Astrocyte of the spinal cord (primary cell): Measurements from ENCODE around the gene PPIL3.
"Not testable (repeated sequence)": the region's sequence is repeated elsewhere in the genome, so short reads cannot be mapped to it uniquely, and the experiment has no call there.

Source experiments
- DNase-seq: peaks from one replicate; pipeline ENCODE4 v3.0.0; 2011; ENCODE audit warnings: low read depth, low spot score
- H3K4me3 ChIP-seq: 2 replicates; pipeline ENCODE4 v1.5.1; 2011; ENCODE audit warnings: low read depth, mild to moderate bottlenecking, low read length, moderate library complexity
- CTCF ChIP-seq: IDR thresholded peaks from 2 replicates; pipeline ENCODE4 v1.5.1; 2012; ENCODE audit warnings: low read depth, mild to moderate bottlenecking, low read length, inconsistent platforms
- in situ Hi-C: cut with HindIII; loops from 2 replicates; pipeline ENCODE4 v1.10.0; 2017; ENCODE audit warnings: low sequenced_read_pairs

PPIL3 gene

GRCh38 chr2:200905618-200906296, 16.9 kb upstream of the PPIL3 start:
- in situ Hi-C loops, result no loop called here
- TF ChIP-seq CTCF, result peak; percentile 82
- DNase-seq, result peak; percentile 69
- H3K4me3 ChIP-seq, result no peak overlapping the region

- peak; percentile 76 for TF ChIP-seq CTCF
- peak; percentile 91 for DNase-seq
- in situ Hi-C loops, result no loop called here
- H3K4me3 ChIP-seq, result no peak overlapping the region
These were observed 12.7 kb upstream of the PPIL3 start for GRCh38 chr2:200901459-200902072.

- H3K4me3 ChIP-seq, result no peak overlapping the region
- TF ChIP-seq CTCF, result no peak
- in situ Hi-C loops, result no loop called here
- DNase-seq, result no peak
These were observed 10.6 kb upstream of the PPIL3 start for GRCh38 chr2:200899482-200899881.

GRCh38 chr2:200881715-200882249, 7.1 kb downstream of the PPIL3 start:
- H3K4me3 ChIP-seq, DNase-seq, in situ Hi-C loops: not testable (repeated sequence)

DNA sequence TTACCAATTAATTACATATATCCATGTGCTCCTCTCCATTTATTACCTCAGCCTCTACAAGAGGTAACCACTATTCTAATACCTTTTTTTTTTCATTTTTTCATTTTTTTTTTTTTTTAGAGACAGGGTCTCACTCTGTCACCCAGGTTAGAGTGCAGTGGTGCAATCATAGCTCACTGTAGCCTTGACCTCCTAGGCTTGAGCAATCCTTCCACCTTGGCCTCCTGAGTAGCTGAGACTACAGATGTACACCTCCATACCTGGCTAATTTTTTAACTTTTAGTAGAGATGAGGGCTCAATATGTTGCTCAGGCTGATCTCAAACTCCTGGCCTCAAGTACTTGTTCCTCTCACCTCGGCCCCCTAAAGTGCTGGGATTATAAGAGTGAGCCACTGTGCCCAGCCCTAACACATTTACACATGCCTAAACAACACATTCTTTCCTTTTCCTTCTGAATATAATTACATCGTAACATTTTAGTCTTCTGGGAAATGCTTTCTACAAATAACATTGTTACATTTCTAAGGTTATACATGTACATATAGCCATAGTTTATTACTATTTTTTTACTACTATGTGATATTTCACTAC, 10.5 kb downstream of the PPIL3 start:
- in situ Hi-C loops, result no loop called here
- H3K4me3 ChIP-seq, result no peak overlapping the region
- DNase-seq, result no peak
- TF ChIP-seq CTCF, result no peak

DNA sequence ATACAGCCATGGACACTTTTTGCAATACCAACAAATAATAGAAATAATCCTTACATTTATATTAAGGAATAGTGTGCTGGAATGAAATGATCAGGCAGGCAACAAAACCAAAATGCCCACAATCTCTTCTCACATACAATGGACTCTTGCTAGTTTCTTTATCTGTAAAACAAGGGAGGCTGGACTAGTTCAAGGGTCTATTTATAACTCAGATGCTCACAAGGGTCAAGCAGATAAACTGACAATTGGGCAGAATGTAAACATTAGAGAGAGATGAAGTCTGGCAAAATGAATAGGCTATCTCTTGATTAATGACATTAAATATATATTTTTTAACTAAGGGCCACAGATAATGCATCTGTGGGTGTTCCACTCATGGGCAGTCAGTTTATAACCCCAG, 11.4 kb downstream of the PPIL3 start:
- no peak overlapping the region for H3K4me3 ChIP-seq
- no peak for TF ChIP-seq CTCF
- no peak for DNase-seq
- in situ Hi-C loops, result no loop called here

DNA sequence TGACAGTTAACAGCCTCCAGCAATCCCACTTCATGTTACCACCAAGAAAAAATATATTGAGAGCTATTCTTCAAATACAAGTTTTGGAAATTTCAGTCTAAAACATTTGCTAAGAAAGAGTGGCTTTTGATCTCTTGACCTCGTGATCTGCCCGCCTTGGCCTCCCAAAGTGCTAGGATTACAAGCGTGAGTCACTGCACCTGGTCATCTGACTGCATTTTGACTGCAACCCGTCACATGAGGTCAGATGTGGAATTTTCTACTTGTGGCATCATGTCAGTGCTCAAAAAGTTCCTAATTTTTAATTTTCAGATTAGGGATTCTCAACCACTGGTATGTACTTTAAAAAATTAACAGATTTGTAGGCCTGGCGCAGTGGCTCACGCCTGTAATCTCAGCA, 15.3 kb downstream of the PPIL3 start:
- TF ChIP-seq CTCF, result no peak
- DNase-seq, result no peak
- in situ Hi-C loops, result no loop called here

More for the DNA sequence above, 15.3 kb downstream of the PPIL3 start:
- no peak overlapping the region for H3K4me3 ChIP-seq
